Measurements from ENCODE around the gene TMPRSS6. TPM values are rescaled to one million over a fixed set of nuclear protein-coding genes. Genes with fewer than 3 reads are reported as not detected.

Gene TMPRSS6
- total and polyA plus RNA-seq, 2 donors (not counting 1 experiment from before 2014, with no cell fraction given), result 0.03 TPM; not detected in 1

DNA sequence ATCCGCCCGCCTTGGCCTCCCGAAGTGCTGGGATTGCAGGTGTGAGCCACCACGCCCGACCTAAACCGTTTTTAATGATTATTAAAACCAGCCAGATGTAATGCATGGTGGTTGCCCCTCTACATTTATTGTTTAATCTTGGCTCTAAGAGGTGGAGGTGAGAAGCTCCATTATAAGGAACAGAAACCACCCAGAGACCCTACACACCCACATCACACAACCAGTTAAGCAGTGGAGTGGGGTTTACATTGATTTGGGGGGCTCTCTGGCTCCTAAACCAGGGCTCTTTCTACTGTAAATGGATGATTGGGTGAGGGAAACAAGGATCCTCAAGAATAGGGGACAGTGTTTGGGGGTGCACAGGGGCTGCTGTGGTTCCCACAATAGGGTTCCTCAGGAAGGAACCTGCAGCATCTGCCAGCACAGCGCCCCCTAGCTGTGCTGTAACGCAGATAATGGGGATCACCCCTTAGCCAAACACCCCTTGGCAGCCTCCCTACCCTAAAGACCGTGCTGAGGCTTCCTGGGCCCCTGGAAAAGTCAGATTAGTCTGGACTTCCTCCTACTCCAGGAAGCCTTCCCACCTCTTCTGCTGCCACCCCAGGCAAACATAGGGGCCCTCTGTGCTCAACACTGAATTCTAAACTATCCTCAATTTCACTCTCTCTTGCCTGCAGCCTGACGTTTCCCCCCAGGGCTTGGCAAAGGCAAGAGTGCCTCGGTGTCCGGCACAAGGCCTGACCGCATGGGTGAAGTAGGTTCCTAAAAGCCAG lies 87.6 kb downstream of the TMPRSS6 start:
- H3K79me2 ChIP-seq (ENCODE audit: control insufficient read depth, insufficient read depth, low read length), result peaks cover 5% of the 10 kb centered on the region
- 64% methylated on average over 10 of the region's 13 CpGs for WGBS (ENCODE audit: insufficient coverage)

DNA sequence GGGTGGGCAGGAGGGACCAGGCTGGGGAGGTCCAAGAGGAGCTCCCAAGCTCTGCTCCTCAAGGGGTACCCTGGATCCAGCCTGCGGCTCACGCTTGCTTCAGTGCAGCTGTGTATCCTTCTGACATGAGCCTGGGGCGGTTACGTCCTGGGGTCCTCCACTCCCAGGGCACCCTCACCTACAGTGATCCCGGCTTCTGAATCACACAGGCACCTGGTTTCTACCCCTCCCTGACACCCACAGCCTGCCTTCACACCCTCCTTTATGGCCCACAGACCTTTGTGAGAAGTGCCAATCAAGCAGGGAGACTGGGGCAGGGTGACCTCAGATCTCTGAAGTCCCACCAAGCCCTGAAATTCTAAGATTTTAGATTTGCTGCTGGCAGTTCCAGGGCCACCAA lies 88.5 kb downstream of the TMPRSS6 start:
- H3K27ac Mint-ChIP-seq, result no peak overlapping the region

More for the DNA sequence above, 87.6 kb downstream of the TMPRSS6 start:
- H3K27me3 ChIP-seq (replicated peaks in 1 of 4; ENCODE audit: control extremely low read depth in 1 of 4, control insufficient read depth in 3 of 4, insufficient read depth in 4 of 4, low read length in 3 of 4), result no peaks in the 10 kb centered on the region
- peaks cover 20% of the 10 kb centered on the region for H3K4me1 Mint-ChIP-seq
- peak overlapping the region; percentile 78 for H3K4me3 Mint-ChIP-seq
- peak overlapping the region; percentile 21 for H3K27ac Mint-ChIP-seq
- no peak overlapping the region for H3K4me2 ChIP-seq (replicated peaks; ENCODE audit: low read depth, low read length, poor library complexity, severe bottlenecking)
- peaks cover 9 to 20% of the 10 kb centered on the region in 2 donors for H3K4me1 ChIP-seq (ENCODE audit: control insufficient read depth in 2 of 2, insufficient read depth in 2 of 2, low read length in 2 of 2)
- H2AFZ ChIP-seq (ENCODE audit: insufficient read depth, low read depth, low read length, poor library complexity, severe bottlenecking), result no peak overlapping the region
- no peak overlapping the region for H3K4me3 ChIP-seq (ENCODE audit: control extremely low read depth in 1 of 5, extremely low read depth in 1 of 5, insufficient read depth in 1 of 5, low read depth in 2 of 5, low read length in 4 of 5)
- H3K9me3 ChIP-seq (ENCODE audit: control extremely low read depth in 1 of 3, control insufficient read depth in 2 of 3, insufficient read depth in 1 of 3, low read length in 2 of 3), result no peaks in the 10 kb centered on the region
- H3K36me3 ChIP-seq (replicated peaks in 1 of 2; ENCODE audit: control extremely low read depth in 1 of 2, control insufficient read depth in 1 of 2, extremely low read depth in 1 of 2, insufficient read depth in 2 of 2, low read length in 1 of 2), result no peaks in the 10 kb centered on the region
- TF ChIP-seq EZH2 (IDR thresholded peaks at IDR 0.05; ENCODE audit: borderline replicate concordance, insufficient read depth, low read depth, low read length, poor library complexity, severe bottlenecking), result no peak
- TF ChIP-seq, protein P1, sequence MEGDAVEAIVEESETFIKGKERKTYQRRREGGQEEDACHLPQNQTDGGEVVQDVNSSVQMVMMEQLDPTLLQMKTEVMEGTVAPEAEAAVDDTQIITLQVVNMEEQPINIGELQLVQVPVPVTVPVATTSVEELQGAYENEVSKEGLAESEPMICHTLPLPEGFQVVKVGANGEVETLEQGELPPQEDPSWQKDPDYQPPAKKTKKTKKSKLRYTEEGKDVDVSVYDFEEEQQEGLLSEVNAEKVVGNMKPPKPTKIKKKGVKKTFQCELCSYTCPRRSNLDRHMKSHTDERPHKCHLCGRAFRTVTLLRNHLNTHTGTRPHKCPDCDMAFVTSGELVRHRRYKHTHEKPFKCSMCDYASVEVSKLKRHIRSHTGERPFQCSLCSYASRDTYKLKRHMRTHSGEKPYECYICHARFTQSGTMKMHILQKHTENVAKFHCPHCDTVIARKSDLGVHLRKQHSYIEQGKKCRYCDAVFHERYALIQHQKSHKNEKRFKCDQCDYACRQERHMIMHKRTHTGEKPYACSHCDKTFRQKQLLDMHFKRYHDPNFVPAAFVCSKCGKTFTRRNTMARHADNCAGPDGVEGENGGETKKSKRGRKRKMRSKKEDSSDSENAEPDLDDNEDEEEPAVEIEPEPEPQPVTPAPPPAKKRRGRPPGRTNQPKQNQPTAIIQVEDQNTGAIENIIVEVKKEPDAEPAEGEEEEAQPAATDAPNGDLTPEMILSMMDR (IDR thresholded peaks at IDR 0.05), result peak; percentile 82
- DNase-seq, result peak; percentile 76
- ATAC-seq (ENCODE audit: low read depth), result peak; percentile 15
- H4K20me1 ChIP-seq (ENCODE audit: control insufficient read depth, insufficient read depth, low read length, poor library complexity, severe bottlenecking), result no peaks in the 10 kb centered on the region
- H3K9ac ChIP-seq (ENCODE audit: low read length), result no peak overlapping the region
- H3K9me3 Mint-ChIP-seq (ENCODE audit: insufficient read depth), result no peaks in the 10 kb centered on the region
- CTCF ChIA-PET, result interaction anchor here (0.8 to 1.6 kb wide), 6 partner anchors 9 to 571 kb away, joined by 3 to 5 read pairs (median 4); no protein-coding TSS in a partner anchor
- POLR2A ChIA-PET, result no interaction called here
- intact Hi-C loops (cut with micrococcal nuclease), result no loop called here
- no peak overlapping the region for H3K27ac ChIP-seq (ENCODE audit: low read length in 2 of 2)
- H3K27me3 Mint-ChIP-seq, result no peaks in the 10 kb centered on the region

More for the DNA sequence above, 88.5 kb downstream of the TMPRSS6 start:
- TF ChIP-seq, protein P1 (IDR thresholded peaks at IDR 0.05), result no peak
- TF ChIP-seq EZH2 (IDR thresholded peaks at IDR 0.05; ENCODE audit: borderline replicate concordance, insufficient read depth, low read depth, low read length, poor library complexity, severe bottlenecking), result no peak
- Histone ChIP-seq H2AFZ (ENCODE audit: insufficient read depth, low read depth, low read length, poor library complexity, severe bottlenecking) (no peak overlapping the region), H3K4me1 (ENCODE audit: control insufficient read depth in 2 of 2, insufficient read depth in 2 of 2, low read length in 2 of 2) (peaks cover 9 to 20% of the 10 kb centered on the region in 2 donors), H3K79me2 (ENCODE audit: control insufficient read depth, insufficient read depth, low read length) (peaks cover 5% of the 10 kb centered on the region), H3K4me2 (replicated peaks; ENCODE audit: low read depth, low read length, poor library complexity, severe bottlenecking) (no peak overlapping the region), H3K27ac (ENCODE audit: low read length in 2 of 2) (no peak overlapping the region), H3K9me3 (ENCODE audit: control extremely low read depth in 1 of 3, control insufficient read depth in 2 of 3, insufficient read depth in 1 of 3, low read length in 2 of 3) (no peaks in the 10 kb centered on the region), H4K20me1 (ENCODE audit: control insufficient read depth, insufficient read depth, low read length, poor library complexity, severe bottlenecking) (no peaks in the 10 kb centered on the region), H3K4me3 (ENCODE audit: control extremely low read depth in 1 of 5, extremely low read depth in 1 of 5, insufficient read depth in 1 of 5, low read depth in 2 of 5, low read length in 4 of 5) (no peak overlapping the region), H3K9ac (ENCODE audit: low read length) (no peak overlapping the region), H3K36me3 (replicated peaks in 1 of 2; ENCODE audit: control extremely low read depth in 1 of 2, control insufficient read depth in 1 of 2, extremely low read depth in 1 of 2, insufficient read depth in 2 of 2, low read length in 1 of 2) (no peaks in the 10 kb centered on the region), H3K27me3 (replicated peaks in 1 of 4; ENCODE audit: control extremely low read depth in 1 of 4, control insufficient read depth in 3 of 4, insufficient read depth in 4 of 4, low read length in 3 of 4) (no peaks in the 10 kb centered on the region)
- 94% methylated on average over 3 of the region's 5 CpGs for WGBS (ENCODE audit: insufficient coverage)
- Mint-ChIP-seq H3K9me3 (ENCODE audit: insufficient read depth) (no peaks in the 10 kb centered on the region), H3K4me3 (peak overlapping the region; percentile 34), H3K27me3 (no peaks in the 10 kb centered on the region), H3K4me1 (peaks cover 20% of the 10 kb centered on the region)
- intact Hi-C loops (cut with micrococcal nuclease), result no loop called here
- ChIA-PET CTCF (interaction anchor here (0.8 to 1.3 kb wide), 4 partner anchors 11 to 493 kb away, joined by 3 to 5 read pairs (median 4); no protein-coding TSS in a partner anchor), POLR2A (interaction anchor here (0.8 kb wide), 1 partner anchor 30 kb away, joined by 5 read pairs; no protein-coding TSS in a partner anchor)
- no peak for ATAC-seq (ENCODE audit: low read depth)
- no peak for DNase-seq
